Activated CD8-positive, alpha-beta T cell treated with anti-CD3 and anti-CD28 coated beads for 36 hours (primary cell): ENCODE results near the gene TACR1. TPM values are rescaled to one million over a fixed set of nuclear protein-coding genes. Genes with fewer than 3 reads are reported as not detected.

ENCODE experiments used
- ATAC-seq: fragments of 200-7000 bp; cut with Tn5 transposase; one replicate; pipeline ENCODE4 v1.10.0; 2021; ENCODE audit warnings: mild to moderate bottlenecking, moderate library complexity
- CTCF ChIA-PET: fragments of 350-600 bp; sonication (Branson Sonifier 250); formaldehyde crosslinking; loops from one replicate; lab custom pipeline; 2021; ENCODE audit warnings: antibody characterized with exemption; lab: Charles Lee
- POLR2A ChIA-PET: fragments of 350-600 bp; sonication (Branson Sonifier 250); formaldehyde crosslinking; loops from one replicate; lab custom pipeline; 2021; ENCODE audit warnings: antibody characterized with exemption; lab: Charles Lee
- DNase-seq: peaks from one replicate; pipeline ENCODE4 v3.0.0-alpha.2; 2020
- H3K27ac Mint-ChIP-seq: one replicate; pipeline ENCODE4 v1.8.0; 2021; ENCODE audit warnings: mild to moderate bottlenecking, mixed read lengths
- H3K27me3 Mint-ChIP-seq: one replicate; pipeline ENCODE4 v1.8.0; 2021; ENCODE audit warnings: mixed read lengths
- H3K36me3 Mint-ChIP-seq: one replicate; pipeline ENCODE4 v1.8.0; 2021; ENCODE audit warnings: low read depth, mixed read lengths
- H3K4me1 Mint-ChIP-seq: one replicate; pipeline ENCODE4 v1.8.0; 2021; ENCODE audit warnings: low read depth, mixed read lengths
- H3K4me3 Mint-ChIP-seq: one replicate; pipeline ENCODE4 v1.8.0; 2021; ENCODE audit warnings: mild to moderate bottlenecking, moderate library complexity, mixed read lengths
- H3K9me3 Mint-ChIP-seq: one replicate; pipeline ENCODE4 v1.8.0; 2021; ENCODE audit warnings: mixed read lengths
- CTCF ChIP-seq: fragments of 200-600 bp; IDR thresholded peaks from one replicate; pipeline ENCODE4 v1.8.0; 2022; ENCODE audit warnings: antibody characterized with exemption, mild to moderate bottlenecking
- intact Hi-C: fragments of 100-400 bp; cut with micrococcal nuclease; formaldehyde crosslinking; loops from one replicate; pipeline ENCODE4 v1.10.0; 2022
- total RNA-seq, 2 experiments: library from RNA; stranded (reverse); gene quantifications; one replicate each; pipeline ENCODE4 v1.2.3, GENCODE V29; 2021

Gene TACR1
- total RNA-seq, 2 experiments from 2014 or later: not detected

GRCh38 chr2:75020476-75020875, 178.8 kb downstream of the TACR1 start:
- CTCF ChIA-PET: no interaction called here
- H3K4me1 Mint-ChIP-seq: no peaks in the 10 kb centered on the region
- H3K36me3 Mint-ChIP-seq: no peaks in the 10 kb centered on the region
- no peak for DNase-seq
- intact Hi-C loops: no loop called here
- no peaks in the 10 kb centered on the region for H3K27me3 Mint-ChIP-seq
- TF ChIP-seq CTCF: no peak
- H3K9me3 Mint-ChIP-seq: no peaks in the 10 kb centered on the region
- POLR2A ChIA-PET: no interaction called here
- ATAC-seq: no peak
- no peak overlapping the region for H3K4me3 Mint-ChIP-seq
- no peak overlapping the region for H3K27ac Mint-ChIP-seq

- no peak overlapping the region for H3K4me3 Mint-ChIP-seq
- ATAC-seq: no peak
- no peaks in the 10 kb centered on the region for H3K9me3 Mint-ChIP-seq
- H3K4me1 Mint-ChIP-seq: no peaks in the 10 kb centered on the region
- no peak for DNase-seq
- ChIA-PET CTCF (no interaction called here), POLR2A (no interaction called here)
- no peak for TF ChIP-seq CTCF
- H3K27ac Mint-ChIP-seq: no peak overlapping the region
- no peaks in the 10 kb centered on the region for H3K27me3 Mint-ChIP-seq
- intact Hi-C loops: no loop called here
- no peaks in the 10 kb centered on the region for H3K36me3 Mint-ChIP-seq
Observed at GRCh38 chr2:75019790-75020189, 179.5 kb downstream of the TACR1 start.

- no peaks in the 10 kb centered on the region for H3K36me3 Mint-ChIP-seq
- H3K4me1 Mint-ChIP-seq: no peaks in the 10 kb centered on the region
- H3K4me3 Mint-ChIP-seq: no peak overlapping the region
- ChIA-PET CTCF (no interaction called here), POLR2A (no interaction called here)
- peaks cover 2% of the 10 kb centered on the region for H3K9me3 Mint-ChIP-seq
- H3K27me3 Mint-ChIP-seq: no peaks in the 10 kb centered on the region
- no peak for ATAC-seq
- no peak for DNase-seq
- TF ChIP-seq CTCF: no peak
- no peak overlapping the region for H3K27ac Mint-ChIP-seq
- intact Hi-C loops: no loop called here
Observed at GRCh38 chr2:75018162-75018561, 181.2 kb downstream of the TACR1 start.

GRCh38 chr2:75012080-75012479, 187.2 kb downstream of the TACR1 start:
- H3K4me1 Mint-ChIP-seq: no peaks in the 10 kb centered on the region
- ChIA-PET CTCF (interaction anchor here (1.1 kb wide), 1 partner anchor 44 kb away, joined by 3 read pairs; no protein-coding TSS in a partner anchor), POLR2A (interaction anchor here (0.6 kb wide), 1 partner anchor 417 kb away, joined by 3 read pairs; no protein-coding TSS in a partner anchor)
- intact Hi-C loops: no loop called here
- DNase-seq: no peak
- peaks cover 6% of the 10 kb centered on the region for H3K36me3 Mint-ChIP-seq
- no peaks in the 10 kb centered on the region for H3K27me3 Mint-ChIP-seq
- no peak overlapping the region for H3K4me3 Mint-ChIP-seq
- peaks cover 2% of the 10 kb centered on the region for H3K9me3 Mint-ChIP-seq
- no peak for TF ChIP-seq CTCF
- no peak for ATAC-seq
- H3K27ac Mint-ChIP-seq: no peak overlapping the region

GRCh38 chr2:75010571-75010970, 188.7 kb downstream of the TACR1 start:
- CTCF ChIA-PET: no interaction called here
- peaks cover 7% of the 10 kb centered on the region for H3K36me3 Mint-ChIP-seq
- no peak overlapping the region for H3K27ac Mint-ChIP-seq

More at GRCh38 chr2:75010571-75010970, 188.7 kb downstream of the TACR1 start:
- POLR2A ChIA-PET: no interaction called here
- Mint-ChIP-seq H3K4me3 (no peak overlapping the region), H3K9me3 (peaks cover 2% of the 10 kb centered on the region), H3K4me1 (no peaks in the 10 kb centered on the region), H3K27me3 (no peaks in the 10 kb centered on the region)
- no peak for DNase-seq
- no peak for TF ChIP-seq CTCF
- intact Hi-C loops: no loop called here
- ATAC-seq: no peak
